D721Med (cell line): ENCODE measurements around the gene LPO.

Experiments
- DNase-seq: peaks from one replicate; pipeline ENCODE4 v3.0.0; 2011; ENCODE audit warnings: low spot score; ENCODE audit not compliant: insufficient read length
- FAIRE-seq: peaks from 2 replicates; lab custom pipeline; 2011; peaks lifted over from hg19 to GRCh38; lab: Jason Lieb, UNC
- CTCF ChIP-seq: IDR thresholded peaks from 2 replicates; pipeline ENCODE4 v1.5.1; 2012; ENCODE audit warnings: mild to moderate bottlenecking, control low read depth; ENCODE audit not compliant: insufficient read depth; ENCODE audit errors: missing control alignments

Gene LPO

GRCh38 chr17:58246781-58247180, 8.4 kb downstream of the LPO start:
- no peak for FAIRE-seq
- TF ChIP-seq CTCF, result no peak

GRCh38 chr17:58247511-58248363, 9.4 kb downstream of the LPO start:
- FAIRE-seq, result no peak
- no peak for DNase-seq
- no peak for TF ChIP-seq CTCF

More at GRCh38 chr17:58246781-58247180, 8.4 kb downstream of the LPO start:
- no peak for DNase-seq

- DNase-seq (no peak), FAIRE-seq (no peak)
- no peak for TF ChIP-seq CTCF
Measured at GRCh38 chr17:58248955-58249269, 10.5 kb downstream of the LPO start.

- FAIRE-seq (no peak), DNase-seq (peak; percentile 63)
- peak; percentile 76 for TF ChIP-seq CTCF
Measured at GRCh38 chr17:58249270-58250133, 11.1 kb downstream of the LPO start.

GRCh38 chr17:58250344-58251011, 12.1 kb downstream of the LPO start:
- no peak for TF ChIP-seq CTCF
- DNase-seq (no peak), FAIRE-seq (no peak)

- no peak for FAIRE-seq
- no peak for TF ChIP-seq CTCF
- no peak for DNase-seq
Measured at GRCh38 chr17:58252141-58252540, 13.8 kb downstream of the LPO start.
